ENCODE measurements around the gene ZNF92.
"Not testable (repeated sequence)": the region's sequence is repeated elsewhere in the genome, so short reads cannot be mapped to it uniquely, and the experiment has no call there.

ZNF92 gene

GRCh38 chr7:65387891-65388290 is 14.2 kb downstream of the ZNF92 start:
- DNase-seq = no peak
- TF ChIP-seq CTCF (IDR thresholded peaks at IDR 0.05; ENCODE audit: low read depth, low read length) = no peak
- H3K9me3 ChIP-seq (ENCODE audit: severe bottlenecking) = no peaks in the 10 kb centered on the region
- H3K27ac ChIP-seq = no peak overlapping the region
- peaks cover 49% of the 10 kb centered on the region for H3K36me3 ChIP-seq
- no peaks in the 10 kb centered on the region for H3K27me3 ChIP-seq (ENCODE audit: insufficient read depth, low read depth, severe bottlenecking)
- no peak overlapping the region for H3K4me3 ChIP-seq (ENCODE audit: low read depth, low read length)

- Histone ChIP-seq H3K36me3 (peaks cover 60% of the 10 kb centered on the region), H3K4me3 (ENCODE audit: low read depth, low read length) (no peak overlapping the region), H3K27ac (no peak overlapping the region), H3K27me3 (ENCODE audit: insufficient read depth, low read depth, severe bottlenecking) (no peaks in the 10 kb centered on the region), H3K9me3 (ENCODE audit: severe bottlenecking) (no peaks in the 10 kb centered on the region)
- TF ChIP-seq CTCF (IDR thresholded peaks at IDR 0.05; ENCODE audit: low read depth, low read length) = no peak
- no peak for DNase-seq
Measured at GRCh38 chr7:65390588-65390987, 16.9 kb downstream of the ZNF92 start.

- Histone ChIP-seq H3K36me3 (peaks cover 54% of the 10 kb centered on the region), H3K4me3 (ENCODE audit: low read depth, low read length) (no peak overlapping the region), H3K27ac (no peak overlapping the region), H3K9me3 (ENCODE audit: severe bottlenecking) (peaks cover 2% of the 10 kb centered on the region), H3K27me3 (ENCODE audit: insufficient read depth, low read depth, severe bottlenecking) (no peaks in the 10 kb centered on the region)
- no peak for DNase-seq
- TF ChIP-seq CTCF (IDR thresholded peaks at IDR 0.05; ENCODE audit: low read depth, low read length) = no peak
Measured at GRCh38 chr7:65397730-65398142, 24.1 kb downstream of the ZNF92 start.

GRCh38 chr7:65398671-65399070 is 25.0 kb downstream of the ZNF92 start:
- peaks cover 50% of the 10 kb centered on the region for H3K36me3 ChIP-seq
- H3K9me3 ChIP-seq (ENCODE audit: severe bottlenecking) = not testable (repeated sequence)

GRCh38 chr7:65399101-65399500 is 25.4 kb downstream of the ZNF92 start:
- DNase-seq; H3K27ac ChIP-seq; H3K4me3 ChIP-seq (ENCODE audit: low read depth, low read length); H3K27me3 ChIP-seq (ENCODE audit: insufficient read depth, low read depth, severe bottlenecking): not testable (repeated sequence)
- Histone ChIP-seq H3K36me3 (peaks cover 50% of the 10 kb centered on the region), H3K9me3 (ENCODE audit: severe bottlenecking) (peaks cover 13% of the 10 kb centered on the region)

More at GRCh38 chr7:65398671-65399070, 25.0 kb downstream of the ZNF92 start:
- not testable (repeated sequence) for H3K4me3 ChIP-seq (ENCODE audit: low read depth, low read length); H3K27ac ChIP-seq; H3K27me3 ChIP-seq (ENCODE audit: insufficient read depth, low read depth, severe bottlenecking); DNase-seq

GRCh38 chr7:65404020-65404419 is 30.4 kb downstream of the ZNF92 start:
- Histone ChIP-seq H3K4me3 (ENCODE audit: low read depth, low read length) (no peak overlapping the region), H3K27ac (no peak overlapping the region), H3K9me3 (ENCODE audit: severe bottlenecking) (peaks cover 32% of the 10 kb centered on the region), H3K36me3 (peaks cover 19% of the 10 kb centered on the region), H3K27me3 (ENCODE audit: insufficient read depth, low read depth, severe bottlenecking) (no peaks in the 10 kb centered on the region)
- TF ChIP-seq CTCF (IDR thresholded peaks at IDR 0.05; ENCODE audit: low read depth, low read length) = no peak
- no peak for DNase-seq

- H3K36me3 ChIP-seq; H3K27me3 ChIP-seq (ENCODE audit: insufficient read depth, low read depth, severe bottlenecking); H3K27ac ChIP-seq; H3K4me3 ChIP-seq (ENCODE audit: low read depth, low read length); DNase-seq: not testable (repeated sequence)
- peaks cover 32% of the 10 kb centered on the region for H3K9me3 ChIP-seq (ENCODE audit: severe bottlenecking)
Measured at GRCh38 chr7:65406706-65407105, 33.1 kb downstream of the ZNF92 start.
